HG03097 (cell line): ENCODE data around the gene RIC8A.
"Not testable (repeated sequence)": the region's sequence is repeated elsewhere in the genome, so short reads cannot be mapped to it uniquely, and the experiment has no call there.

Source experiments
- ATAC-seq: cut with Tn5 transposase; IDR thresholded peaks from one replicate; pipeline ENCODE4 v1.9.1; 2021; ENCODE audit not compliant: unreplicated experiment, low FRiP score

The RIC8A gene

GRCh38 chr11:216081-216974, 8.8 kb downstream of the RIC8A start:
- no peak for ATAC-seq

GRCh38 chr11:217704-218103, 10.2 kb downstream of the RIC8A start:
- no peak for ATAC-seq

GRCh38 chr11:218815-219593, 11.5 kb downstream of the RIC8A start:
- ATAC-seq: no peak

- not testable (repeated sequence) for ATAC-seq
Measured at GRCh38 chr11:220641-221215, 13.2 kb downstream of the RIC8A start.

- ATAC-seq: no peak
Measured at GRCh38 chr11:221539-221938, 14.0 kb downstream of the RIC8A start.

- no peak for ATAC-seq
Measured at GRCh38 chr11:221998-222789, 14.7 kb downstream of the RIC8A start.

- no peak for ATAC-seq
Measured at GRCh38 chr11:223026-223789, 15.7 kb downstream of the RIC8A start.

GRCh38 chr11:223884-224283, 16.4 kb downstream of the RIC8A start:
- no peak for ATAC-seq

GRCh38 chr11:224424-224823, 16.9 kb downstream of the RIC8A start:
- no peak for ATAC-seq

- no peak for ATAC-seq
Measured at GRCh38 chr11:225734-226453, 18.4 kb downstream of the RIC8A start.

GRCh38 chr11:227824-228379, 20.4 kb downstream of the RIC8A start:
- ATAC-seq: no peak

GRCh38 chr11:230431-230830, 22.9 kb downstream of the RIC8A start:
- ATAC-seq: no peak

- no peak for ATAC-seq
Measured at GRCh38 chr11:232783-233565, 25.5 kb downstream of the RIC8A start.

- ATAC-seq: no peak
Measured at GRCh38 chr11:235180-235579, 27.7 kb downstream of the RIC8A start.

- no peak for ATAC-seq
Measured at GRCh38 chr11:235609-235996, 28.1 kb downstream of the RIC8A start.

GRCh38 chr11:235997-236773, 28.7 kb downstream of the RIC8A start, which contains the start of gene SIRT3:
Gene SIRT3 (minus strand): TSS chr11:236342. CDS start chr11:236328, 14 bp downstream.
- ATAC-seq: peak; percentile 53
